GM23338 (cell line): ENCODE data around the gene MPP2.

Experiments
- CTCF ChIP-seq, 2 experiments: fragments of 200-600 bp in 1 of 2; sonication (generic) in 1 of 2; conservative IDR thresholded peaks; 2 replicates each; pipeline versions ENCODE4 v1.5.1 to v1.6.1; 2016 to 2017; ENCODE audit warnings: antibody characterized with exemption in 2 of 2, low read depth in 2 of 2, mild to moderate bottlenecking in 2 of 2, moderate library complexity in 1 of 2
- EZH2 ChIP-seq: fragments of 200-600 bp; sonication (generic); IDR thresholded peaks from one replicate; pipeline ENCODE4 v1.8.0; 2017; ENCODE audit warnings: antibody characterized with exemption, mild to moderate bottlenecking, low read depth; ENCODE audit not compliant: unreplicated experiment
- EZH2phosphoT487 ChIP-seq: fragments of 200-600 bp; sonication (generic); IDR thresholded peaks from one replicate; pipeline ENCODE4 v1.8.1; 2018; ENCODE audit warnings: antibody characterized with exemption; ENCODE audit not compliant: unreplicated experiment
- JUNB ChIP-seq: IDR thresholded peaks from one replicate; pipeline ENCODE4 v1.6.1; 2016; ENCODE audit warnings: antibody characterized with exemption; ENCODE audit not compliant: unreplicated experiment
- POLR2AphosphoS5 ChIP-seq: IDR thresholded peaks from 2 replicates; pipeline ENCODE4 v1.6.1; 2016; ENCODE audit warnings: antibody characterized with exemption, low read depth
- STAT1 ChIP-seq: IDR thresholded peaks from one replicate; pipeline ENCODE4 v1.6.1; 2016; ENCODE audit warnings: antibody characterized with exemption; ENCODE audit not compliant: unreplicated experiment

DNA sequence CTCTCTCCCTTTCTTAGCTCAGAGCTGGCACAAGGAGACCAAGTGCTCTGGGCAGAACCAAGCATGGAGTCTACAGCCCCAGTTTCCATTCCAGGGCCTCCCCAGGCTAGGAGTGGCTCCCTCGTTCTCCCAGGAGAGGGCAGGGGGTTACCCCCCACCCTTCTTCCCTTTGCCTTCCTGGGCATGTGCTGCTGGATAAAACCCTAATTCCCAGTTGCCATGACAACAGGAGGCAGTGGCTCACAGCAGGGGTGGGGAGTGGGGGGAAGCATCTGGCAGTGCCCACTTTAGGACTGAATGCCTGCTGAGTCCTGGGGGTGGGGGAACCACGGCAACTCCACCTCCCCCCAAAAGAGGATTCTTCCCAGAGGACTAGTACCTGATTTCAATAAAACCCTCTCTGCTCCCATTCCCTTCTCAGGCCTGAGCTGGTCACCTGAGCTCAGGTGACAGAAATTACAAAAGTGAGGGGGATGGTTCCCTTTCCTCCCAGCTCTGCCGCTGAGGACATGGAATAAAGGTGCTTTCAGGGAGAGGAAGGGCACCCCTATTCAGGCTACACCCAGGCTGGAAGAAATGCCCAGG is 1.8 kb downstream of the MPP2 start:
- TF ChIP-seq EZH2phosphoT487 (no peak), JUNB (no peak), CTCF (conservative IDR thresholded peaks at IDR 0.05; ENCODE audit: low read depth in 2 of 2) (no peak), STAT1 (no peak), POLR2AphosphoS5 (no peak), EZH2 (no peak)
